Measurements from ENCODE around the gene KRTAP10-12.
"Not testable (repeated sequence)": the region's sequence is repeated elsewhere in the genome, so short reads cannot be mapped to it uniquely, and the experiment has no call there.

The KRTAP10-12 gene

DNA sequence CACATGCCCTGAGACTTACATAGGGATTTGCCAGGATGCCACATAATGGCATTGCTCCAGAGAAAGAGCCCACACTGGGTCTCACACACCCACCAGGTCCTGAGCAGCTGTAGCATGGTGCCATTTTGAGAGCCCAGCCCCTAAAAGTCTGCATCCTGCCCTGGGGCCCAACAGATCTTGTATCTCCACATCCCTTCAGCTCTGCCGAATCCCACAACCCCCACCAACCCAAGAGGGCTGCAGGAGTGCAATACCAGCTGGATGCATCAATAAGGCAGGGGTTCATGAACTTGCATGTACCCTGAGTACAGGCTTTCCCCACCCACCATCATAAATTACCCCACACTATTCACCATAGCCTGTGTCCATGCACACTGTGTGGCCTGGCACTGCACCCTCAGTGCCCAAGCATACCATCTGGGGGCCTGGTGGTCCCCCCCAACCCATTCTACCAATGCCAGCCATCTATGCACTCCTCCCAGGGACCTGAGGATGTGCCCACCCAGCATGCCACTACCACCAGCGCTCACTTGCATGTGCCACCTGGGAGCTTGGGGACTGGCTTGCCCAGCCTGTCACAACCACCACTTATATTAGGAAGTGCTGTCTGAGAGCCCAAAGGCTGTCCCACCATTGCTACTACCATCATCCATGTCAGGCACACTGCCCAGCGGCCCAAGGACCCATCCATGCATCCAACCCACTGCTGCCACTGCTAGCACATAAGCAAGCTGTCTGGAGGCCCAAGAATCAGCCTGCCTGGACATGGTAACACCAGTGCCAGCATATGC, 26.1 kb upstream of the KRTAP10-12 start:
- no peak overlapping the region for H3K9ac ChIP-seq (ENCODE audit: low read depth in 1 of 2, low read length in 2 of 2)
- no peaks in the 10 kb centered on the region for H3K4me1 ChIP-seq (ENCODE audit: control insufficient read depth in 2 of 2, insufficient read depth in 2 of 2, low read length in 2 of 2)
- peaks cover 0 to 3% of the 10 kb centered on the region in 2 donors for H3K9me3 ChIP-seq (ENCODE audit: control insufficient read depth in 2 of 2, low read length in 2 of 2)
- no peak overlapping the region for H3K27ac ChIP-seq (ENCODE audit: low read depth in 2 of 2, low read length in 2 of 2)
- peaks cover 0 to 5% of the 10 kb centered on the region in 2 donors for H3K27me3 ChIP-seq (ENCODE audit: control insufficient read depth in 2 of 2, insufficient read depth in 2 of 2, low read length in 2 of 2)
- no peak overlapping the region for H3K4me3 ChIP-seq (ENCODE audit: low read length in 2 of 2)
- no peaks in the 10 kb centered on the region for H3K36me3 ChIP-seq (ENCODE audit: control insufficient read depth in 2 of 2, insufficient read depth in 2 of 2, low read length in 2 of 2)

GRCh38 chr21:44671911-44672310, 25.1 kb upstream of the KRTAP10-12 start:
- no peak overlapping the region for H3K4me3 ChIP-seq (ENCODE audit: low read length in 2 of 2)
- peaks cover 0 to 5% of the 10 kb centered on the region in 2 donors for H3K27me3 ChIP-seq (ENCODE audit: control insufficient read depth in 2 of 2, insufficient read depth in 2 of 2, low read length in 2 of 2)
- no peak overlapping the region for H3K27ac ChIP-seq (ENCODE audit: low read depth in 2 of 2, low read length in 2 of 2)
- H3K4me1 ChIP-seq (ENCODE audit: control insufficient read depth in 2 of 2, insufficient read depth in 2 of 2, low read length in 2 of 2): no peaks in the 10 kb centered on the region
- H3K9me3 ChIP-seq (ENCODE audit: control insufficient read depth in 2 of 2, low read length in 2 of 2): peaks cover 0 to 3% of the 10 kb centered on the region in 2 donors
- no peaks in the 10 kb centered on the region for H3K36me3 ChIP-seq (ENCODE audit: control insufficient read depth in 2 of 2, insufficient read depth in 2 of 2, low read length in 2 of 2)
- H3K9ac ChIP-seq (ENCODE audit: low read depth in 1 of 2, low read length in 2 of 2): no peak overlapping the region

GRCh38 chr21:44677881-44678280, 19.1 kb upstream of the KRTAP10-12 start:
- Histone ChIP-seq H3K4me1 (ENCODE audit: control insufficient read depth in 2 of 2, insufficient read depth in 2 of 2, low read length in 2 of 2) (no peaks in the 10 kb centered on the region), H3K9ac (ENCODE audit: low read depth in 1 of 2, low read length in 2 of 2) (no peak overlapping the region), H3K4me3 (ENCODE audit: low read length in 2 of 2) (no peak overlapping the region), H3K9me3 (ENCODE audit: control insufficient read depth in 2 of 2, low read length in 2 of 2) (no peaks in the 10 kb centered on the region), H3K36me3 (ENCODE audit: control insufficient read depth in 2 of 2, insufficient read depth in 2 of 2, low read length in 2 of 2) (no peaks in the 10 kb centered on the region), H3K27ac (ENCODE audit: low read depth in 2 of 2, low read length in 2 of 2) (no peak overlapping the region), H3K27me3 (ENCODE audit: control insufficient read depth in 2 of 2, insufficient read depth in 2 of 2, low read length in 2 of 2) (no peaks in the 10 kb centered on the region)

- no peak overlapping the region for H3K9ac ChIP-seq (ENCODE audit: low read depth in 1 of 2, low read length in 2 of 2)
- H3K27me3 ChIP-seq (ENCODE audit: control insufficient read depth in 2 of 2, insufficient read depth in 2 of 2, low read length in 2 of 2): no peaks in the 10 kb centered on the region
- no peaks in the 10 kb centered on the region for H3K36me3 ChIP-seq (ENCODE audit: control insufficient read depth in 2 of 2, insufficient read depth in 2 of 2, low read length in 2 of 2)
- no peaks in the 10 kb centered on the region for H3K4me1 ChIP-seq (ENCODE audit: control insufficient read depth in 2 of 2, insufficient read depth in 2 of 2, low read length in 2 of 2)
- no peaks in the 10 kb centered on the region for H3K9me3 ChIP-seq (ENCODE audit: control insufficient read depth in 2 of 2, low read length in 2 of 2)
- H3K27ac ChIP-seq (ENCODE audit: low read depth in 2 of 2, low read length in 2 of 2): no peak overlapping the region
- H3K4me3 ChIP-seq (ENCODE audit: low read length in 2 of 2): no peak overlapping the region
Observed at GRCh38 chr21:44681152-44681551, 15.8 kb upstream of the KRTAP10-12 start.

DNA sequence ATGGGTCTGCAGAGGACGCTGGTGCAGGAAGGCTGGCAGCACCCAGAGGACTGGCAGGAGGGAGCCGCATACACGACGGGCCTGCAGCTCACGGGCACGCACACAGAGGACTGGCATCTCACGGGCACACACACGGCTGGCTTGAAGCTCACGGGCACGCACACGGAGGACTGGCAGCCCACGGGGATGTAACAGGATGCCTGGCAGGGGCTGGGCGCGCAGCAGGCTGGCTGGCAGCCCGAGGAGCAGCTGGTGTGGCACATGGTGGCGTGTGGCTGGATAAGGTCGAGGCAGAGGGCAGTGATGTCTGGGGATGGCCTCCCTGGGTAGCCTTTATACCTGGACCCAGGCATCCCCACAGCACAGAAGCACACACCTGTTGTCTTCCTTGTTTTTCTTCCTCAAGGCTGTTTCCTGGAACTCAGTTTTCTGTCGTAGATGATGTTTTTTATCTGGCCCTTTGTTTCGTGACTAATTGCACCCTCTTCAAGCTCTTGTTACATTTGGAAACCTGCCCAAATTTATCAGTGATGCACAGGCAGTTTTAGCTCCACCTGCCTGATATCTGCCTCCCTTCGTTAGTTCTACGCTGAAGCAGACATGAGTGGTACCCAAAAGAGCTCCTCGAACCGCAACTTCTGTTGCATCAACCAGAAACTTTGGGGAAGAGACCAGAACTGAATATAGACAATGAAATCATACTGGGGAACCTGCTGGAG, 15.0 kb upstream of the KRTAP10-12 start, which contains the start of gene KRTAP12-1:
TSS of gene KRTAP12-1 (minus strand) at position 303 of the 719 bp plus-strand sequence. CDS start at position 263, 40 bp downstream.
- H3K9me3 ChIP-seq (ENCODE audit: control insufficient read depth in 2 of 2, low read length in 2 of 2): no peaks in the 10 kb centered on the region
- no peak within 1 kb of the TSS for H3K27ac ChIP-seq (ENCODE audit: low read depth in 2 of 2, low read length in 2 of 2)
- no peak within 1 kb of the TSS for H3K4me3 ChIP-seq (ENCODE audit: low read length in 2 of 2)
- H3K36me3 ChIP-seq (ENCODE audit: control insufficient read depth in 2 of 2, insufficient read depth in 2 of 2, low read length in 2 of 2): no peaks in the 10 kb centered on the region
- H3K9ac ChIP-seq (ENCODE audit: low read depth in 1 of 2, low read length in 2 of 2): no peak within 1 kb of the TSS
- no peaks in the 10 kb centered on the region for H3K4me1 ChIP-seq (ENCODE audit: control insufficient read depth in 2 of 2, insufficient read depth in 2 of 2, low read length in 2 of 2)
- H3K27me3 ChIP-seq (ENCODE audit: control insufficient read depth in 2 of 2, insufficient read depth in 2 of 2, low read length in 2 of 2): peaks cover 0 to 5% of the 10 kb centered on the region in 2 donors

DNA sequence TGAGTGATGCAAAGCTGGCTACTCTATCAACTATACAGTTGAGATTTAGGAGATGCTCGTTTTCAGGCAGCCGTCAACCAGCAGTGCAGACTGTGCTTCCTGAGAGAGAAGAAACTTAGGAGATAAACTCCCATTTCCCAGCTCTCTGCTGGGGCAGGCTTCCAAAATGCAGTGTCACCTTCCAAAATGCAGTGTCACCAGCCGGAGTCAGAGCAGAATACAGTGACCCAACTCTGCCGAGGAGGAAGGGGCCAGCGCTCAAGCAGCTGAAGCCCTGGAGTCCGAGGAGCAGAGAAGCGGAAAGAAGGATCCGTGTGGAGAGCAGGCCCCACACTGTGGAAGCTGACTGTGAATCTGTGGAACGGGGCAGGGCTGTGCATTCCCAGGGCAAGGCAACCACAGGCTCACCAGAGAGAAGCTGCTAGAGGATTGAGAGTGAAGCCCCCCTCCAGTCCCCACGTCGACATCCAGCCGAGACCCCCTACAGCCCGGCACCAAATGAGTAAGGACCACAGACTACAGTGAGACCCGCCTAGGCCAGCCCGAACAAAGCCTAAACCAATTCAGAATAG, 14.3 kb upstream of the KRTAP10-12 start:
- Histone ChIP-seq H3K4me1 (ENCODE audit: control insufficient read depth in 2 of 2, insufficient read depth in 2 of 2, low read length in 2 of 2) (no peaks in the 10 kb centered on the region), H3K9ac (ENCODE audit: low read depth in 1 of 2, low read length in 2 of 2) (no peak overlapping the region), H3K4me3 (ENCODE audit: low read length in 2 of 2) (no peak overlapping the region), H3K9me3 (ENCODE audit: control insufficient read depth in 2 of 2, low read length in 2 of 2) (no peaks in the 10 kb centered on the region), H3K36me3 (ENCODE audit: control insufficient read depth in 2 of 2, insufficient read depth in 2 of 2, low read length in 2 of 2) (no peaks in the 10 kb centered on the region), H3K27ac (ENCODE audit: low read depth in 2 of 2, low read length in 2 of 2) (no peak overlapping the region), H3K27me3 (ENCODE audit: control insufficient read depth in 2 of 2, insufficient read depth in 2 of 2, low read length in 2 of 2) (peaks cover 0 to 5% of the 10 kb centered on the region in 2 donors)

DNA sequence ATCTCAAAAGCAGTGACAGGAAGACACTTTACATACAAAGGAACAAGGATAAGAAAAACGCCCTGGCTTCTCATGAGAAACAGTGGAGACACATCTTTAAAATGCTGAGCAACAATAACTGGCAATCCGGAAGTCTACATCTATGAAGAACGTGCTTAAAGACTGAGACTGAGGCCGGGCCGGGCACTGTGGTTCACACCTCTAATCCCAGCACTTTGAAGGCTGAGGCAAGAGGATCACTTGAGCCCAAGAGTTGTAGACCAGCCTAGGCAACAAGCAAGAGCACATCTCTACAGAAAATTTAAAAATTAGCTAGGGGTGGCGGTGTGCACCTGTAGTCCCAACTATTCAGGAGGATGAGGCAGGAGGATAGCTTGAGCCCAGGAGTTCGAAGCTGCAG, 12.9 kb upstream of the KRTAP10-12 start:
- Histone ChIP-seq H3K9me3 (ENCODE audit: control insufficient read depth in 2 of 2, low read length in 2 of 2) (no peaks in the 10 kb centered on the region), H3K4me3 (ENCODE audit: low read length in 2 of 2) (no peak overlapping the region), H3K9ac (ENCODE audit: low read depth in 1 of 2, low read length in 2 of 2) (no peak overlapping the region), H3K36me3 (ENCODE audit: control insufficient read depth in 2 of 2, insufficient read depth in 2 of 2, low read length in 2 of 2) (no peaks in the 10 kb centered on the region), H3K27ac (ENCODE audit: low read depth in 2 of 2, low read length in 2 of 2) (no peak overlapping the region), H3K4me1 (ENCODE audit: control insufficient read depth in 2 of 2, insufficient read depth in 2 of 2, low read length in 2 of 2) (no peaks in the 10 kb centered on the region), H3K27me3 (ENCODE audit: control insufficient read depth in 2 of 2, insufficient read depth in 2 of 2, low read length in 2 of 2) (peaks cover 0 to 5% of the 10 kb centered on the region in 2 donors)

GRCh38 chr21:44684483-44684882, 12.5 kb upstream of the KRTAP10-12 start:
- H3K4me3 ChIP-seq (ENCODE audit: low read length in 2 of 2): no peak overlapping the region
- H3K9ac ChIP-seq (ENCODE audit: low read depth in 1 of 2, low read length in 2 of 2): no peak overlapping the region
- H3K27me3 ChIP-seq (ENCODE audit: control insufficient read depth in 2 of 2, insufficient read depth in 2 of 2, low read length in 2 of 2): peaks cover 0 to 5% of the 10 kb centered on the region in 2 donors
- no peaks in the 10 kb centered on the region for H3K36me3 ChIP-seq (ENCODE audit: control insufficient read depth in 2 of 2, insufficient read depth in 2 of 2, low read length in 2 of 2)
- H3K9me3 ChIP-seq (ENCODE audit: control insufficient read depth in 2 of 2, low read length in 2 of 2): no peaks in the 10 kb centered on the region
- no peaks in the 10 kb centered on the region for H3K4me1 ChIP-seq (ENCODE audit: control insufficient read depth in 2 of 2, insufficient read depth in 2 of 2, low read length in 2 of 2)
- H3K27ac ChIP-seq (ENCODE audit: low read depth in 2 of 2, low read length in 2 of 2): no peak overlapping the region

DNA sequence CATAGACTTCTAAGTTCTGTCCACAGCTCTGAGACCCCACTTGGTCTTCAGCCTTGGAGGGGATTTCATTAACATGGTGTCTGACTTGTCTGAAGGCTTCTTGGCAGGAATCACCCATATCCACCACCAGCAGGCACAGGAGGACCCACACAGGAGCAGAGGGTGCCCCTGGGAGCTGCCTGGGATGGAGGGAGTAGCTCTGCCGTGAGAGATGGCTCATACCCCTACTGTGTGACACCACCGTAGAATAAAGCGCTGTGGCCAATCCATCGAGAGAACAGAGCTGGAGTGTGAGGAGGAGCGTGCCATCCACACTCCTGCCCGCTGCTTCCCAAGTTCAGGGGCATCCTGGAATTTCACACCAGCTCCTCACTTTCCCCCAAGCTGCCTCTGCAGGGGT, 11.9 kb upstream of the KRTAP10-12 start:
- H3K4me1 ChIP-seq (ENCODE audit: control insufficient read depth in 2 of 2, insufficient read depth in 2 of 2, low read length in 2 of 2); H3K27ac ChIP-seq (ENCODE audit: low read depth in 2 of 2, low read length in 2 of 2); H3K9me3 ChIP-seq (ENCODE audit: control insufficient read depth in 2 of 2, low read length in 2 of 2); H3K4me3 ChIP-seq (ENCODE audit: low read length in 2 of 2); H3K27me3 ChIP-seq (ENCODE audit: control insufficient read depth in 2 of 2, insufficient read depth in 2 of 2, low read length in 2 of 2); H3K9ac ChIP-seq (ENCODE audit: low read depth in 1 of 2, low read length in 2 of 2); H3K36me3 ChIP-seq (ENCODE audit: control insufficient read depth in 2 of 2, insufficient read depth in 2 of 2, low read length in 2 of 2): not testable (repeated sequence)
